Hepatocyte (in vitro differentiated cells): ENCODE data around the gene FSD2. TPM values are rescaled to one million over a fixed set of nuclear protein-coding genes. Genes with fewer than 3 reads are reported as not detected.

Source experiments
- DNase-seq: peaks from one replicate; pipeline ENCODE4 v3.0.0-alpha.2; 2016; ENCODE audit warnings: low spot score
- H2AFZ ChIP-seq: fragments of 200-600 bp; sonication (generic); 2 replicates; pipeline ENCODE4 v1.6.0; 2016; ENCODE audit warnings: antibody characterized with exemption, mild to moderate bottlenecking
- H3K27ac ChIP-seq: fragments of 200-600 bp; sonication (generic); 2 replicates; pipeline ENCODE4 v1.5.1; 2016; ENCODE audit warnings: mild to moderate bottlenecking
- H3K27me3 ChIP-seq: fragments of 200-600 bp; sonication (generic); 2 replicates; pipeline ENCODE4 v1.6.1; 2016
- H3K36me3 ChIP-seq: fragments of 200-600 bp; sonication (generic); replicated peaks from 2 replicates; pipeline ENCODE4 v1.5.1; 2016; ENCODE audit warnings: low read depth; ENCODE audit not compliant: insufficient read depth
- H3K4me1 ChIP-seq: fragments of 200-600 bp; sonication (generic); 2 replicates; pipeline ENCODE4 v1.5.1; 2016; ENCODE audit warnings: mild to moderate bottlenecking, moderate library complexity; ENCODE audit not compliant: insufficient read depth
- H3K4me2 ChIP-seq: fragments of 200-600 bp; sonication (generic); 2 replicates; pipeline ENCODE4 v1.6.0; 2016
- H3K4me3 ChIP-seq: fragments of 200-600 bp; sonication (generic); 2 replicates; pipeline ENCODE4 v1.5.1; 2016; ENCODE audit warnings: mild to moderate bottlenecking
- H3K79me2 ChIP-seq: fragments of 200-600 bp; sonication (generic); 2 replicates; pipeline ENCODE4 v1.6.0; 2017; ENCODE audit warnings: mild to moderate bottlenecking
- H3K9me2 ChIP-seq: fragments of 200-600 bp; sonication (generic); replicated peaks from 2 replicates; pipeline ENCODE4 v1.6.0; 2017; ENCODE audit warnings: mild to moderate bottlenecking; ENCODE audit not compliant: insufficient read depth
- H3K9me3 ChIP-seq: fragments of 200-600 bp; sonication (generic); 2 replicates; pipeline ENCODE4 v1.5.1; 2016; ENCODE audit warnings: low read depth, mild to moderate bottlenecking
- H4K20me1 ChIP-seq: fragments of 200-600 bp; sonication (generic); 2 replicates; pipeline ENCODE4 v1.6.0; 2016; ENCODE audit warnings: mild to moderate bottlenecking; ENCODE audit not compliant: insufficient read depth, poor library complexity, severe bottlenecking
- CTCF ChIP-seq: fragments of 200-600 bp; sonication (generic); IDR thresholded peaks from 2 replicates; pipeline ENCODE4 v1.5.1; 2016; ENCODE audit warnings: antibody characterized with exemption, mild to moderate bottlenecking; ENCODE audit not compliant: poor library complexity
- EZH2 ChIP-seq: fragments of 200-600 bp; sonication (generic); IDR thresholded peaks from 2 replicates; pipeline ENCODE4 v1.6.1; 2016; ENCODE audit warnings: antibody characterized with exemption, mild to moderate bottlenecking, borderline replicate concordance
- EZH2phosphoT487 ChIP-seq: fragments of 200-600 bp; sonication (generic); IDR thresholded peaks from one replicate; pipeline ENCODE4 v1.6.1; 2018; ENCODE audit warnings: antibody characterized with exemption, mild to moderate bottlenecking, low read depth, moderate library complexity; ENCODE audit not compliant: unreplicated experiment, severe bottlenecking
- WGBS: methylation state at CpG from one replicate; pipeline ENCODE4 v1.1.6; 2016; ENCODE audit warnings: low lambda C conversion rate; ENCODE audit errors: missing lambda C conversion rate; 5-methylcytosine and 5-hydroxymethylcytosine counted together
- polyA plus RNA-seq: library from polyadenylated mRNA; unstranded; fragments of >200 nt; fragmentation: Nextera tagmentation; extraction: Ambion mirVana; gene quantifications from 2 replicates; pipeline ENCODE4 v1.2.1, GENCODE V29; 2016
- total RNA-seq: library from RNA; depleted of rRNA; stranded (reverse); fragments of >200 nt; gene quantifications from 2 replicates; pipeline ENCODE4 v1.2.3, GENCODE V29; 2014

Gene FSD2
- 0.04 TPM in 1 of 2 replicates, not detected in the other for total RNA-seq
- polyA plus RNA-seq: 0.06 and 0.28 TPM in 2 replicates

GRCh38 chr15:82805994-82806406 is at the start of gene FSD2:
Gene FSD2 (minus strand): TSS chr15:82806069. CDS start chr15:82787390, 18,679 bp downstream.
- no peak within 1 kb of the TSS for H2AFZ ChIP-seq
- peaks cover 5% of the 10 kb centered on the region for H3K79me2 ChIP-seq
- WGBS: 82% methylated on average over 2 of the region's 2 CpGs
- TF ChIP-seq EZH2 (no peak), CTCF (no peak), EZH2phosphoT487 (no peak)
- no peaks in the 10 kb centered on the region for H3K9me3 ChIP-seq
- no peaks in the 10 kb centered on the region for H3K36me3 ChIP-seq
- DNase-seq: no peak
- H3K9me2 ChIP-seq: no peaks in the 10 kb centered on the region
- peaks cover under 1% of the 10 kb centered on the region for H3K27me3 ChIP-seq
- no peak within 1 kb of the TSS for H3K27ac ChIP-seq
- no peak within 1 kb of the TSS for H3K4me3 ChIP-seq
- H4K20me1 ChIP-seq: peaks cover 2% of the 10 kb centered on the region
- H3K4me2 ChIP-seq: no peak within 1 kb of the TSS
- H3K4me1 ChIP-seq: no peaks in the 10 kb centered on the region

DNA sequence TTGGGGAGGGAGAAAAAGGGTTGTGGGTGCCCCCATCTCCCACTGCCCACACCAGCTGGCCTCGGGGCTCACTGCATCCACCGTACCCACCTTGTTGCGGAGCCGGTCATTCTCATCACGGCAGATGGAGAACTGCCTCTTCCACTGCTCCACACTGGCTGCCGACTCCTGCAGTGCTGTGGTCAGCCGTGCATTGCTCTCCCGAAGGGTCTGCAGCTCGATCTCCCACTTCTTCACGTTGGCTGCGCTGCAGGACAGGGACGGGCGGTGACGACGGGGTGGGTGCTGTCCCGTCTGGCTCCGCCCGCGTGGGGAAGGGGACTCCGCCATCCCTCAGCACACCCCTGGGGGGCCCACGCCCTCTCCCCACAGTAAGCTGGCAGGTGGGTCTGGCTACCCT is 48.7 kb upstream of the FSD2 start:
- Histone ChIP-seq H3K79me2 (no peaks in the 10 kb centered on the region), H3K27ac (no peak overlapping the region), H3K9me3 (no peaks in the 10 kb centered on the region), H3K27me3 (no peaks in the 10 kb centered on the region), H3K4me2 (no peak overlapping the region), H4K20me1 (no peaks in the 10 kb centered on the region), H3K4me1 (no peaks in the 10 kb centered on the region), H2AFZ (no peak overlapping the region), H3K36me3 (no peaks in the 10 kb centered on the region), H3K9me2 (no peaks in the 10 kb centered on the region), H3K4me3 (no peak overlapping the region)
- 95% methylated on average over 17 of the region's 21 CpGs for WGBS
- no peak for TF ChIP-seq EZH2phosphoT487
- TF ChIP-seq EZH2: no peak
- TF ChIP-seq CTCF: no peak
- no peak for DNase-seq

DNA sequence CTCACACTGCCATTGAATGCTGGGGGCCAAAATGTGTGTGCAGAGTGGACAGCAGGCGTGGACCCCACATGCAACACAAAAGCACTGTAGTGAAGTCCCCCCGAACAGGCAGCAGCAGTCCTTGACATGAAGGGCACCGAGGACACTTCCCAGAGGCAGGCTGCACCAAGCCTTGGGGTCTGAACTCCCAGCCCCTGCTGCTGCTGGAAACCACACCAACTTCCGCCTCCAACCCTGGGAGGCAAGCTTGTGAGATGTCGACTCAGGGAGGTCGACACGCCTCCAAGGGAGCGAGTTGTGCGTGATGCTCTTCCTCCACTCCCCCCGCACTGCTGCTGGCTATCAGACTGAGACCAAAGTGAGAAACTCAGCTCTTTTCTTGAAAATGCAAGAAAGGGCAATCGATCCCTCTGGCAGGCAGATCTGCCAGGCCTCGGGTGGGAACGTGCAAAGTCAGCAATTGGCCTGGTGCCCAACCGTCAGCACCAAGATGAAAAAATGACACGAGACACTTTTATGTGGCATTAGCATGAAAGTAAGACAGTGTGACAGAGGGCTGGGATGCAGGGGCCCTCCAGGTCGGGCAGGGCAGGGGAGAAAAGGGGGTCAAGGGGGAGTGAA is 47.2 kb upstream of the FSD2 start:
- Histone ChIP-seq H3K27me3 (no peaks in the 10 kb centered on the region), H3K4me3 (no peak overlapping the region), H3K9me3 (no peaks in the 10 kb centered on the region), H3K4me2 (no peak overlapping the region), H3K4me1 (no peaks in the 10 kb centered on the region), H3K9me2 (no peaks in the 10 kb centered on the region), H4K20me1 (no peaks in the 10 kb centered on the region), H3K79me2 (no peaks in the 10 kb centered on the region), H3K27ac (no peak overlapping the region), H3K36me3 (no peaks in the 10 kb centered on the region), H2AFZ (no peak overlapping the region)
- no peak for DNase-seq
- 86% methylated on average over 16 of the region's 16 CpGs for WGBS
- TF ChIP-seq CTCF: no peak
- no peak for TF ChIP-seq EZH2phosphoT487
- TF ChIP-seq EZH2: no peak
